ENCODE measurements around the gene NXPH3.

GRCh38 chr17:49587366-49588073, 11.8 kb downstream of the NXPH3 start:
- TF ChIP-seq CTCF (IDR thresholded peaks at IDR 0.05; ENCODE audit: low read depth, low read length) (no peak), POLR2A (IDR thresholded peaks at IDR 0.05; ENCODE audit: extremely low read depth, insufficient read length) (no peak), MAX (IDR thresholded peaks at IDR 0.05; ENCODE audit: low read depth, low read length) (no peak), MYC (IDR thresholded peaks at IDR 0.05; ENCODE audit: low read depth, low read length) (no peak)
